ENCODE data around the gene C1orf56. TPM values are rescaled to one million over a fixed set of nuclear protein-coding genes. Genes with fewer than 3 reads are reported as not detected.

Gene C1orf56
- total and polyA plus RNA-seq, 2 of the 13 experiments (the other 11 are each of a cell fraction or from before 2014, with no cell fraction given): 1.5 to 3.2 TPM

DNA sequence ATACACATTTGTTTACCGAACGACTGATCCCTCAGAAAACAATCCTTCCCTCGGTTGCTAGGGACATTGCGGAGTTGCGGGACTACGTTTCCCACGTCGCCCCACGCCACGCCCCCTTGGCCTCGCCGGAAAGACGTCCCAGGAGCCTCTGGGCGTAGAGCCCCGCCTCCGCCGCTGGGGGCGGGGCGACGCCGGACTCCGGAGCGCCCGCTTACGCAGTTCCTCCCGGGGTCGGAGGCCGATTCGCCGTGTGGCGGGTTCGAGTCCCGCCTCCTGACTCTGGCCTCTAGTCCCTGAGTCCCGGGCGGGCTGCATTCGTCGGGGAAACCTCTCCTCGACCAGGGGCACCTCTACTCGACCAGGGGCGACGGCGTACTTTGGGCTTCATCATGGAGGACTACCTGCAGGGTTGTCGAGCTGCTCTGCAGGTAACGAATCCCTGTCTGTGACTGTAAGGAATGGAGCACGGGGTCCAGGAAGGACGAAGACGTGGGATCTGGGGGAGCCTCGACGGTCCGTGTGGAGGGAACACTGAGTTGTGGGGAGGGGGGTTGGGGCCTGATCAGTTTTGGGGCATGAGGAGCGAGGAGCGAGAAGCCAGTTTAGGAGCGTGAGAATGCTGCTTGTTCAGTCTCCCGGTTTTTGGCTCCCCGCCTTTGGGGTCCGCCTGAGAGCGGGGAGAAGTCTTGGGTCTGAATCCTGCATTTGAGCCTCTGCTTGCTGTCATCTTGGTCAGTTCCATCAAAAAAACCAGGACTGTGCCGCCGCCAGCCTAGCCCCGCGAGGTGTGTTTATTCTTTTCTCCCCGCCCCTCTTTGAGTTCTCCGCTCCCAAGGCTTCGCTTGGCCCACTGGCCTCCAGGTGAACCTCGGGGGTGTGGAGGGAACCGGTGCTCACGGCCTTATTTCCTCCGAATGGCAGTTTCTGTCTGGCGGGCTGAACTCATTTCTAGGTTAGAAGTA is 39.0 kb upstream of the C1orf56 start, which contains the start of gene PRUNE1 (continued):
- TF ChIP-seq, protein P1, sequence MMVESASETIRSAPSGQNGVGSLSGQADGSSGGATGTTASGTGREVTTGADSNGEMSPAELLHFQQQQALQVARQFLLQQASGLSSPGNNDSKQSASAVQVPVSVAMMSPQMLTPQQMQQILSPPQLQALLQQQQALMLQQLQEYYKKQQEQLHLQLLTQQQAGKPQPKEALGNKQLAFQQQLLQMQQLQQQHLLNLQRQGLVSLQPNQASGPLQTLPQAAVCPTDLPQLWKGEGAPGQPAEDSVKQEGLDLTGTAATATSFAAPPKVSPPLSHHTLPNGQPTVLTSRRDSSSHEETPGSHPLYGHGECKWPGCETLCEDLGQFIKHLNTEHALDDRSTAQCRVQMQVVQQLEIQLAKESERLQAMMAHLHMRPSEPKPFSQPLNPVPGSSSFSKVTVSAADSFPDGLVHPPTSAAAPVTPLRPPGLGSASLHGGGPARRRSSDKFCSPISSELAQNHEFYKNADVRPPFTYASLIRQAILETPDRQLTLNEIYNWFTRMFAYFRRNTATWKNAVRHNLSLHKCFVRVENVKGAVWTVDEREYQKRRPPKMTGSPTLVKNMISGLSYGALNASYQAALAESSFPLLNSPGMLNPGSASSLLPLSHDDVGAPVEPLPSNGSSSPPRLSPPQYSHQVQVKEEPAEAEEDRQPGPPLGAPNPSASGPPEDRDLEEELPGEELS (CRISPR knock-in tag; IDR thresholded peaks at IDR 0.05): peak; percentile 70
- TF ChIP-seq SRY (CRISPR knock-in tag; IDR thresholded peaks at IDR 0.05) (0 out of 2 replicates have a peak, but pooled peaks have one; percentile 77), SALL2 (CRISPR knock-in tag; IDR thresholded peaks at IDR 0.05) (peak; percentile 79), ZNF564 (CRISPR knock-in tag; IDR thresholded peaks at IDR 0.05) (peak; percentile 27; the same call in 1 of the 2 replicates), JUN (CRISPR knock-in tag; IDR thresholded peaks at IDR 0.05) (no peak), ZBTB21 (CRISPR knock-in tag; IDR thresholded peaks at IDR 0.05) (no peak), HMG20B (CRISPR knock-in tag; conservative IDR thresholded peaks at IDR 0.05) (no peak), KMT2B (CRISPR knock-in tag; IDR thresholded peaks at IDR 0.05) (peak; percentile 52), MIXL1 (CRISPR knock-in tag; IDR thresholded peaks at IDR 0.05) (no peak), HOXA3 (CRISPR knock-in tag; IDR thresholded peaks at IDR 0.05) (peak; percentile 81), MXI1 (IDR thresholded peaks at IDR 0.05; ENCODE audit: borderline replicate concordance, low read depth, low read length) (peak; percentile 73; the same call in 1 of the 3 replicates), LCORL (IDR thresholded peaks at IDR 0.05) (no peak), LCORL (CRISPR knock-in tag; IDR thresholded peaks at IDR 0.05) (peak; percentile 31; the same call in 1 of the 2 replicates), PHF8 (CRISPR knock-in tag; IDR thresholded peaks at IDR 0.05) (peak; percentile 53), ARHGAP35 (CRISPR knock-in tag; IDR thresholded peaks at IDR 0.05; ENCODE audit: borderline replicate concordance) (0 out of 2 replicates have a peak, but pooled peaks have one; percentile 33), SIN3A (IDR thresholded peaks at IDR 0.05; ENCODE audit: borderline replicate concordance, low read depth, low read length) (peak; percentile 42; the same call in 1 of the 2 replicates), FOXK1 (CRISPR knock-in tag; IDR thresholded peaks at IDR 0.05; ENCODE audit: borderline replicate concordance, low read depth) (no peak; the same call in 1 of the 2 replicates), MTF1 (CRISPR knock-in tag; IDR thresholded peaks at IDR 0.05) (no peak), ZNF446 (CRISPR knock-in tag; IDR thresholded peaks at IDR 0.05) (no peak)
- TF ChIP-seq, protein P2, sequence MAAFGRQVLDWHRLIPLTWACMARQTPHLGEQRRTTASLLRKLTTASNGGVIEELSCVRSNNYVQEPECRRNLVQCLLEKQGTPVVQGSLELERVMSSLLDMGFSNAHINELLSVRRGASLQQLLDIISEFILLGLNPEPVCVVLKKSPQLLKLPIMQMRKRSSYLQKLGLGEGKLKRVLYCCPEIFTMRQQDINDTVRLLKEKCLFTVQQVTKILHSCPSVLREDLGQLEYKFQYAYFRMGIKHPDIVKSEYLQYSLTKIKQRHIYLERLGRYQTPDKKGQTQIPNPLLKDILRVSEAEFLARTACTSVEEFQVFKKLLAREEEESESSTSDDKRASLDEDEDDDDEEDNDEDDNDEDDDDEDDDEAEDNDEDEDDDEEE (CRISPR knock-in tag; IDR thresholded peaks at IDR 0.05): no peak
- TF ChIP-seq, protein P3, sequence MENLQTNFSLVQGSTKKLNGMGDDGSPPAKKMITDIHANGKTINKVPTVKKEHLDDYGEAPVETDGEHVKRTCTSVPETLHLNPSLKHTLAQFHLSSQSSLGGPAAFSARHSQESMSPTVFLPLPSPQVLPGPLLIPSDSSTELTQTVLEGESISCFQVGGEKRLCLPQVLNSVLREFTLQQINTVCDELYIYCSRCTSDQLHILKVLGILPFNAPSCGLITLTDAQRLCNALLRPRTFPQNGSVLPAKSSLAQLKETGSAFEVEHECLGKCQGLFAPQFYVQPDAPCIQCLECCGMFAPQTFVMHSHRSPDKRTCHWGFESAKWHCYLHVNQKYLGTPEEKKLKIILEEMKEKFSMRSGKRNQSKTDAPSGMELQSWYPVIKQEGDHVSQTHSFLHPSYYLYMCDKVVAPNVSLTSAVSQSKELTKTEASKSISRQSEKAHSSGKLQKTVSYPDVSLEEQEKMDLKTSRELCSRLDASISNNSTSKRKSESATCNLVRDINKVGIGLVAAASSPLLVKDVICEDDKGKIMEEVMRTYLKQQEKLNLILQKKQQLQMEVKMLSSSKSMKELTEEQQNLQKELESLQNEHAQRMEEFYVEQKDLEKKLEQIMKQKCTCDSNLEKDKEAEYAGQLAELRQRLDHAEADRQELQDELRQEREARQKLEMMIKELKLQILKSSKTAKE (CRISPR knock-in tag; IDR thresholded peaks at IDR 0.05; ENCODE audit: borderline replicate concordance): no peak
- TF ChIP-seq, protein P4, sequence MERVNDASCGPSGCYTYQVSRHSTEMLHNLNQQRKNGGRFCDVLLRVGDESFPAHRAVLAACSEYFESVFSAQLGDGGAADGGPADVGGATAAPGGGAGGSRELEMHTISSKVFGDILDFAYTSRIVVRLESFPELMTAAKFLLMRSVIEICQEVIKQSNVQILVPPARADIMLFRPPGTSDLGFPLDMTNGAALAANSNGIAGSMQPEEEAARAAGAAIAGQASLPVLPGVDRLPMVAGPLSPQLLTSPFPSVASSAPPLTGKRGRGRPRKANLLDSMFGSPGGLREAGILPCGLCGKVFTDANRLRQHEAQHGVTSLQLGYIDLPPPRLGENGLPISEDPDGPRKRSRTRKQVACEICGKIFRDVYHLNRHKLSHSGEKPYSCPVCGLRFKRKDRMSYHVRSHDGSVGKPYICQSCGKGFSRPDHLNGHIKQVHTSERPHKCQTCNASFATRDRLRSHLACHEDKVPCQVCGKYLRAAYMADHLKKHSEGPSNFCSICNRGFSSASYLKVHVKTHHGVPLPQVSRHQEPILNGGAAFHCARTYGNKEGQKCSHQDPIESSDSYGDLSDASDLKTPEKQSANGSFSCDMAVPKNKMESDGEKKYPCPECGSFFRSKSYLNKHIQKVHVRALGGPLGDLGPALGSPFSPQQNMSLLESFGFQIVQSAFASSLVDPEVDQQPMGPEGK (CRISPR knock-in tag; IDR thresholded peaks at IDR 0.05): peak; percentile 48
